ENCODE data around the gene SLF2. TPM values are rescaled to one million over a fixed set of nuclear protein-coding genes. Genes with fewer than 3 reads are reported as not detected.

Gene SLF2
- 33.6 and 35.2 TPM in 2 replicates for total RNA-seq

GRCh38 chr10:100912605-100913469, at the start of gene SLF2:
Gene SLF2, plus strand, starts transcription at chr10:100912963. Its CDS starts 148 bp downstream, at chr10:100913111.
- DNase-seq = peak; percentile 99

GRCh38 chr10:100863433-100863832, 49.3 kb upstream of the SLF2 start:
- no peak for DNase-seq

- no peak for DNase-seq
Measured at GRCh38 chr10:100864036-100864885, 48.5 kb upstream of the SLF2 start.

- no peak for DNase-seq
Measured at GRCh38 chr10:100864978-100865377, 47.8 kb upstream of the SLF2 start.

GRCh38 chr10:100866010-100866409, 46.8 kb upstream of the SLF2 start:
- no peak for DNase-seq

- DNase-seq = no peak
Measured at GRCh38 chr10:100866575-100867098, 46.1 kb upstream of the SLF2 start.

GRCh38 chr10:100867261-100867963, 45.4 kb upstream of the SLF2 start:
- DNase-seq = no peak

GRCh38 chr10:100868382-100868781, 44.4 kb upstream of the SLF2 start:
- no peak for DNase-seq

GRCh38 chr10:100869399-100869798, 43.4 kb upstream of the SLF2 start:
- no peak for DNase-seq

GRCh38 chr10:100872034-100872791, 40.5 kb upstream of the SLF2 start:
- peak; percentile 69 for DNase-seq

- DNase-seq = no peak
Measured at GRCh38 chr10:100873146-100873826, 39.5 kb upstream of the SLF2 start.

- DNase-seq = no peak
Measured at GRCh38 chr10:100873827-100874326, 38.9 kb upstream of the SLF2 start.

GRCh38 chr10:100874702-100875483, 37.9 kb upstream of the SLF2 start:
- DNase-seq = no peak

GRCh38 chr10:100875484-100876166, 37.1 kb upstream of the SLF2 start:
- no peak for DNase-seq

- DNase-seq = no peak
Measured at GRCh38 chr10:100876585-100877460, 35.9 kb upstream of the SLF2 start.

GRCh38 chr10:100877461-100877850, 35.3 kb upstream of the SLF2 start:
- DNase-seq = no peak

GRCh38 chr10:100878291-100878910, 34.4 kb upstream of the SLF2 start:
- DNase-seq = peak; percentile 83

GRCh38 chr10:100879741-100880360, 32.9 kb upstream of the SLF2 start:
- no peak for DNase-seq
